IPS DF 4.7 (cell line): ENCODE data around the gene HTRA3.

ENCODE experiments used
- DNase-seq: peaks from one replicate; pipeline ENCODE4 v3.0.0-alpha.2; 2013; ENCODE audit warnings: low spot score; ENCODE audit errors: extremely low read depth

The HTRA3 gene

DNA sequence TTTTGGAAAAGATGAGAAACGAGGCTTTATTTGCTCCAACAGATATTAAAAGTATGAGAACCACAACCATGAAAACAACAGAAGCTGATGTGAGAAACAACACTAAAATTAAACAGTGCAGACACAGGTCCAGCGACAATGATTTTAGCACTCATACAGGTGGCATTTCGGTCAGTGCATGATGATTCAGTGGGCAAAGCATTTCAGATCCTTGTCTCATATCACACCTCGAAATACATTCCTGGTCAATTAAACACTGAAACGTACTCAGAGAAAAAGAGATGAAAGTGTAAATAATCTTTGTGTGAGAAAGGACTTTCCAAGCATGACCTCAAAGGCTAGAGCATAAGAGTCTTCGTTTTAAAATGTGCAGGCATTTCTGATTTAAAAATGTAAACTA, 85.8 kb downstream of the HTRA3 start:
- no peak for DNase-seq

DNA sequence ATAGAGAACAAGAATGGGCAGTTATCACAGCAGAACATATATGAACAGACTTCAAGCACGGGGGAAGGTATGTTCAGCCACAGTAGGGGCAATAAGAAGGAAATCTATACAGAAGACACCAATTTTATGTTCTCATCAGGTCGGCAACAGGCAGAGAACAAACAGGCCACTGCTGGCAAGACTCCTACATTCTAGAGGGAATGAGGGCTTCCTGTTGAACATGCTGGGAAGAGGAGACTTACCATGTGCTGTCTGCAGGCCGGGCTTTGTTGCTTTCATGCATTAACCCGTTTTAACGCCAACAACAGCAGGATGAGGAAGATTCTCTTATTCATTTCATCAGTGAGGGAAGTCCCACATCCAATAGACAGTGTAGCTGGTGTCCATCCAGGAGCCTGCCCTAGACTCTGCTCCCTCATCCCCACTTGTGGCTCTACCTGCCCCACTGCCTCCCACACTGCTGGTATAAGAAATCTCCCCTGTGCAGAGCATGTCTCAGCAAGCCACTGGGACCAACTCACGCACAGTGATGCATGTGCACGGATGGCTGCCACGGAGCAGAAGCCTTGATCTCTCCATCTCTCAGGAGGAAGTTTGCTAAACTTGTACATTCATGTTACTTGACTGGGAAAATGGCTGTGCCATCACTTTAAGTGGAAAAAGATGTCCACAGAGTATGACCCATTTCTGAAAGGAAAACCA, 86.5 kb downstream of the HTRA3 start:
- DNase-seq, result no peak
